ENCODE results near the gene ZCCHC17. TPM values are rescaled to one million over a fixed set of nuclear protein-coding genes. Genes with fewer than 3 reads are reported as not detected.
"Not testable (repeated sequence)": the region's sequence is repeated elsewhere in the genome, so short reads cannot be mapped to it uniquely, and the experiment has no call there.

The ZCCHC17 gene
- total RNA-seq, 1 donor from 2014 or later = 12.2 TPM

DNA sequence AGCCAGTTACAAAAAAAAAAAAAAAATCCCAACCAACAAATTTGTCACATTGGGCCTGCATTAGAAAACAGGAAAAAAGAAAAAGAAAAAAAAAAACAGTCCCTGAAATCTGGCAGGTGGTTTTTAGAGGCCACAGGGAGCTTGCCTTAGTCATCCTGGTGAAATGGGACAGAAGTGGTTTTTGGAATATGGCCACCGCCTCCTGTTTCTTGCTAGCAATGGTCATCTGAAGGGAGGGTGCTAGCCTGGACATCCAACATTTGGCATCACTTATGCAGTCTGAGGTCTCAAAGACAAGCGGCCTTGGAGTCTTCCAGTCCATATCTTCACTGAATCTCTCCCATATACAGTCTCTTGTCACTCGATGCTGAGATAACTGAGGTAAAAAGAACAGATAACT, 37.1 kb upstream of the ZCCHC17 start:
- H3K4me3 ChIP-seq = no peak overlapping the region
- intact Hi-C loops (cut with micrococcal nuclease) = no loop called here
- no peak overlapping the region for H3K27ac ChIP-seq (replicated peaks)
- H3K36me3 ChIP-seq = peaks cover 77% of the 10 kb centered on the region
- no peak for TF ChIP-seq CTCF (IDR thresholded peaks at IDR 0.05; ENCODE audit: borderline replicate concordance)
- no peaks in the 10 kb centered on the region for H3K27me3 ChIP-seq (ENCODE audit: low read depth)
- no peaks in the 10 kb centered on the region for H3K9me3 ChIP-seq (replicated peaks)
- DNase-seq = no peak
- H3K4me1 ChIP-seq = peaks cover 7% of the 10 kb centered on the region

- Histone ChIP-seq H3K9me3 (replicated peaks) (no peaks in the 10 kb centered on the region), H3K4me3 (no peak overlapping the region), H3K27ac (replicated peaks) (no peak overlapping the region), H3K4me1 (peaks cover 13% of the 10 kb centered on the region), H3K27me3 (ENCODE audit: low read depth) (no peaks in the 10 kb centered on the region), H3K36me3 (peaks cover 95% of the 10 kb centered on the region)
- intact Hi-C loops (cut with micrococcal nuclease) = no loop called here
- no peak for DNase-seq
- TF ChIP-seq CTCF (IDR thresholded peaks at IDR 0.05; ENCODE audit: borderline replicate concordance) = no peak
Observed at GRCh38 chr1:31261916-31262315, 34.9 kb upstream of the ZCCHC17 start.

GRCh38 chr1:31262393-31262792, 34.4 kb upstream of the ZCCHC17 start:
- DNase-seq; H3K27me3 ChIP-seq (ENCODE audit: low read depth); intact Hi-C loops (cut with micrococcal nuclease); H3K27ac ChIP-seq (replicated peaks); H3K9me3 ChIP-seq (replicated peaks); H3K4me3 ChIP-seq: not testable (repeated sequence)
- peaks cover 13% of the 10 kb centered on the region for H3K4me1 ChIP-seq
- H3K36me3 ChIP-seq = peaks cover 95% of the 10 kb centered on the region

GRCh38 chr1:31263408-31263807, 33.4 kb upstream of the ZCCHC17 start:
- no peak overlapping the region for H3K27ac ChIP-seq (replicated peaks)
- no peak overlapping the region for H3K4me3 ChIP-seq
- intact Hi-C loops (cut with micrococcal nuclease) = no loop called here
- peaks cover 95% of the 10 kb centered on the region for H3K36me3 ChIP-seq
- peaks cover 13% of the 10 kb centered on the region for H3K4me1 ChIP-seq
- no peak for DNase-seq
- H3K27me3 ChIP-seq (ENCODE audit: low read depth) = no peaks in the 10 kb centered on the region
- TF ChIP-seq CTCF (IDR thresholded peaks at IDR 0.05; ENCODE audit: borderline replicate concordance) = no peak
- no peaks in the 10 kb centered on the region for H3K9me3 ChIP-seq (replicated peaks)

DNA sequence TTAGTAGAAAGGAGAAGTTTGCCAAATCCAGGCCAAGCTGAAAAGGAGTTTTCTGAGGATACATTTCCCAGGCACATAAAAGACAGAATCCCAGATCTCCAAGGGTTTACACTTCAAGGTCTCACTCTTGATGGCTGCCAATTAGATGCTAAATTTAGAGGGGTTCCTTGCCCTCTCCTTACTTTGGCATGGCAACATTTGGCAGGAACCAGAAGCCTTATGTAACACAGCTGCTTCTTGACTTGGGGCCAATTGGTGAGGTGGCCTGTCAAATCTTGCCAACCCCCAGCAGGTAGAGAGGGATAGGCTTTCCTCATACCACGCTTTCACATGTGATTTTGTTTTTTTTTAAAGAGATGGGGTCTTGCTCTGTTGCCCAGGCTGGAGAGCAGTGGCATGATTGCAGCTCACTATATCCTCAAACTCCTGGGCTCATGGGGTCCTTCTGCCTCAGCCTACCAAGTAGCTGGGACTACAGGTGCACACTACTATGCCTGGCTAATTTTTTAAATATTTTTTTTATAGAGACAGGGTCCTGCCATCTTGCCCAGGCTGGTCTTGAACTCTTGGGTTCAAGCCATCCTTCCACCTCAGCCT, 31.9 kb upstream of the ZCCHC17 start:
- peaks cover 95% of the 10 kb centered on the region for H3K36me3 ChIP-seq
- peak overlapping the region; percentile 39 for H3K27ac ChIP-seq (replicated peaks)
- intact Hi-C loops (cut with micrococcal nuclease) = no loop called here
- peaks cover 13% of the 10 kb centered on the region for H3K4me1 ChIP-seq
- peak; percentile 18 for DNase-seq
- H3K27me3 ChIP-seq (ENCODE audit: low read depth) = no peaks in the 10 kb centered on the region
- H3K9me3 ChIP-seq (replicated peaks) = no peaks in the 10 kb centered on the region
- TF ChIP-seq CTCF (IDR thresholded peaks at IDR 0.05; ENCODE audit: borderline replicate concordance) = no peak
- H3K4me3 ChIP-seq = no peak overlapping the region

DNA sequence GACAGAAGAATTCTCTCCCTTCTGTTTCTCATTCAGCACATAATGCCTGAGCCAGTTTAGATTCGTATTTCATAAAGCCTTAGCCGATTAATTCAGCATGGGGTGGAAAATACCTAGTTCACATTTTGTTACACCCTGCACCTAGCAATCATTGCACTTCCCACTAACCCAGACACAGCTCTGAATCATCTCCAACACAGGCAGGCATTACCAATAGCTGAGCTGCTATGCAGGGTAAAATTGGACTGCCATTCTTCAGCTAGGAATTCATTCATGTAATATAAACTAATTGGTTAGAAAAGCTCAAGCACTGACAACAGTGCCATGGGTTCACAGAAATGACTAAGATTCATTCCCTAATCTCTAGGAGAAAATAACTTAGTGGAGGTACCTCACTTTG, 30.3 kb upstream of the ZCCHC17 start:
- intact Hi-C loops (cut with micrococcal nuclease) = no loop called here

More for the DNA sequence above, 30.3 kb upstream of the ZCCHC17 start:
- peaks cover 95% of the 10 kb centered on the region for H3K36me3 ChIP-seq
- H3K27ac ChIP-seq (replicated peaks) = no peak overlapping the region
- H3K27me3 ChIP-seq (ENCODE audit: low read depth) = no peaks in the 10 kb centered on the region
- H3K9me3 ChIP-seq (replicated peaks) = no peaks in the 10 kb centered on the region
- no peak for DNase-seq
- H3K4me3 ChIP-seq = no peak overlapping the region
- no peak for TF ChIP-seq CTCF (IDR thresholded peaks at IDR 0.05; ENCODE audit: borderline replicate concordance)
- H3K4me1 ChIP-seq = peaks cover 13% of the 10 kb centered on the region

All from left ventricle myocardium inferior (tissue), 1 donor.